HG03060 (cell line): ENCODE measurements around the gene VEGFA.

ENCODE experiments used
- ATAC-seq: cut with Tn5 transposase; IDR thresholded peaks from one replicate; pipeline ENCODE4 v1.9.1; 2021; ENCODE audit warnings: low read depth, moderate number of reproducible peaks; ENCODE audit not compliant: unreplicated experiment

The VEGFA gene

GRCh38 chr6:43782764-43783513 is 12.9 kb downstream of the VEGFA start:
- ATAC-seq = no peak

DNA sequence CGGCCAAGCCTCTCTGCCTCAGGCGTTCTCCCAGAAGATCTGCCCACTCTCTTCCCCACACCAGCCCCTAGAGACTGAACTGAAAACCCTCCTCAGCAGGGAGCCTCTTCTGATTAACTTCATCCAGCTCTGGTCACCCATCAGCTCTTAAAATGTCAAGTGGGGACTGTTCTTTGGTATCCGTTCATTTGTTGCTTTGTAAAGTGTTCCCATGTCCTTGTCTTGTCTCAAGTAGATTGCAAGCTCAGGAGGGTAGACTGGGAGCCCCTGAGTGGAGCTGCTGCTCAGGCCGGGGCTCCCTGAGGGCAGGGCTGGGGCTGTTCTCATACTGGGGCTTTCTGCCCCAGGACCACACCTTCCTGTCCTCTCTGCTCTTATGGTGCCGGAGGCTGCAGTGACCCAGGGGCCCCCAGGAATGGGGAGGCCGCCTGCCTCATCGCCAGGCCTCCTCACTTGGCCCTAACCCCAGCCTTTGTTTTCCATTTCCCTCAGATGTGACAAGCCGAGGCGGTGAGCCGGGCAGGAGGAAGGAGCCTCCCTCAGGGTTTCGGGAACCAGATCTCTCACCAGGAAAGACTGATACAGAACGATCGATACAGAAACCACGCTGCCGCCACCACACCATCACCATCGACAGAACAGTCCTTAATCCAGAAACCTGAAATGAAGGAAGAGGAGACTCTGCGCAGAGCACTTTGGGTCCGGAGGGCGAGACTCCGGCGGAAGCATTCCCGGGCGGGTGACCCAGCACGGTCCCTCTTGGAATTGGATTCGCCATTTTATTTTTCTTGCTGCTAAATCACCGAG is 14.2 kb downstream of the VEGFA start:
- ATAC-seq = no peak

DNA sequence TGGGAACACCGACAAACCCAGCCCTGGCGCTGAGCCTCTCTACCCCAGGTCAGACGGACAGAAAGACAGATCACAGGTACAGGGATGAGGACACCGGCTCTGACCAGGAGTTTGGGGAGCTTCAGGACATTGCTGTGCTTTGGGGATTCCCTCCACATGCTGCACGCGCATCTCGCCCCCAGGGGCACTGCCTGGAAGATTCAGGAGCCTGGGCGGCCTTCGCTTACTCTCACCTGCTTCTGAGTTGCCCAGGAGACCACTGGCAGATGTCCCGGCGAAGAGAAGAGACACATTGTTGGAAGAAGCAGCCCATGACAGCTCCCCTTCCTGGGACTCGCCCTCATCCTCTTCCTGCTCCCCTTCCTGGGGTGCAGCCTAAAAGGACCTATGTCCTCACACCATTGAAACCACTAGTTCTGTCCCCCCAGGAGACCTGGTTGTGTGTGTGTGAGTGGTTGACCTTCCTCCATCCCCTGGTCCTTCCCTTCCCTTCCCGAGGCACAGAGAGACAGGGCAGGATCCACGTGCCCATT is 15.3 kb downstream of the VEGFA start:
- no peak for ATAC-seq

DNA sequence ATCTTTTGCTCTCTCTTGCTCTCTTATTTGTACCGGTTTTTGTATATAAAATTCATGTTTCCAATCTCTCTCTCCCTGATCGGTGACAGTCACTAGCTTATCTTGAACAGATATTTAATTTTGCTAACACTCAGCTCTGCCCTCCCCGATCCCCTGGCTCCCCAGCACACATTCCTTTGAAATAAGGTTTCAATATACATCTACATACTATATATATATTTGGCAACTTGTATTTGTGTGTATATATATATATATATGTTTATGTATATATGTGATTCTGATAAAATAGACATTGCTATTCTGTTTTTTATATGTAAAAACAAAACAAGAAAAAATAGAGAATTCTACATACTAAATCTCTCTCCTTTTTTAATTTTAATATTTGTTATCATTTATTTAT is 15.9 kb downstream of the VEGFA start:
- ATAC-seq = no peak

- ATAC-seq = no peak
These were observed 16.8 kb downstream of the VEGFA start for GRCh38 chr6:43786664-43787329.

- no peak for ATAC-seq
These were observed 18.3 kb downstream of the VEGFA start for GRCh38 chr6:43788301-43788700.

DNA sequence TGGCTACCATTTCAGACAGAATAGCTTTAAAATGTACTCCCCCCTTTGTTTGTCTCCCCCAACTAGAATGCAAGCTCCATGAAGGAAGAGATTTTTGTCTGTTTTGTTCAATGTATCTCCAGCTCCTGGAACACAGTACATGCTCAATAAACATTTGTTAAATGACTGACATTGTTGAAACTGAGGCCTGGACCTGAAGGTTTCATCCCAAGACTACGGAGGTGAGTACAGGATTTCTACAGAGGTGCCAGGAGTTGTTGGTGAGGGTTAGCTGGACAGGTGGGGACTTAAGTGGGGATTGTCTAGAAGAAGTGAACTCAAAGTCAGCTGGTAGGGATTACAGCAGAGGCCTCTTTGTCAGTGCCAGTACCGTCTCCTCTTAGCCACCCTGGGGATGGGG is 19.4 kb downstream of the VEGFA start:
- ATAC-seq = no peak

- ATAC-seq = no peak
These were observed 20.0 kb downstream of the VEGFA start for GRCh38 chr6:43790031-43790430.

GRCh38 chr6:43791745-43792422 is 21.9 kb downstream of the VEGFA start:
- ATAC-seq = no peak

DNA sequence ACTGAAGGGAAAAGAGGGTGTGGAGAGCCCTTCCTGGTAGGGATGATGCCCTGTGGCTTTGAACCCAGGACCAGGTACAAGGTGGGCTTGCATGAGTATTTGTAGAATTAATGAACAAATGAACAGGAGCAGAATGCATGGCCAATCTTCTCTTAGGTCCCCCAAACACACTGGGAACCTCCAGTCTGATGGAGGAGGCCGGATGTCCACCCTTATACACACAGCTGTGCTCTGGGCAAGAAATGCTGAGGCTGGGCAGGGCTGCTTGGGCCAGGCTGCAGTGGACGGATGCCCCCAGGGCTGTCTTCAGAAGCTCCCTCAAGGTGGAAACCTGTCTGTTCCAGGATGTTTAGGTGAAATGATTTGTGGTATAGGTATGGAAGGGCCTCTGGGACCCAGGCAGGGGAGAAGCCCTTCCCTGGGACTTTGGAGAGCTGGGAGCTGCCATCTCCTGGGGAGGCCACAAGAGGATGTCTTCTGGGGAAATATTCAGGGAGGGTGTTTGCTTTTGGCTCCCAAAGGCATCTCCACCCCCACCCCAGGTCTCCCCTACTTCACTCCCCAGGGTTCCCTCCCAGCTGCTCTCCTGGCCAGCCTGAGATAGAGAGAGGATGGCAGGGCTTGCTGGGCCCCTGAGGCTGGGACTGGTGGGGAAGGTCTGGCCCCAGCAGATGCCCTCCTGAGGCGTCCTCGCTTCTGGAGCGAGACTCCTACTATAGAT is 23.3 kb downstream of the VEGFA start:
- no peak for ATAC-seq

GRCh38 chr6:43793875-43794242 is 23.8 kb downstream of the VEGFA start:
- no peak for ATAC-seq

DNA sequence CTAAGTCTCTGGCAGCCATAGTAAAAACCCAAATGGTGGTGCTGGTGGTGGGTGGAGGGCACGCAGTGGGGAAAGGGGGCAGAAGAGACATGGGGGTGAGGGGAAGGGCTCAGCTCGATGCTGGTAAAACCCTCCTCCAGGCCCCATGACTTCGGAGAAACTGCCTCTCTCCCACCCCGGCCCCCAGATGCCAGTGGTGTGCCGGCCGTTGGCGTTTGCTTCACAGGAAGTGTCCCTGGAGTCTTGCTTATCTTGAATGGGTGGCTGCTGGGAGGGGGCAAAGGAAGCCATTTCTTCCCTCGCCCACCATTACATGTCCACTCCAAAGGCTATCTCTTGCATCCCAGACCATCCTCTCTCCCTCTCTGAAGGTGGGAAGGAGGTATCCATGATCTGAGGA is 25.4 kb downstream of the VEGFA start:
- no peak for ATAC-seq

- ATAC-seq = no peak
These were observed 26.2 kb downstream of the VEGFA start for GRCh38 chr6:43796168-43796567.

- no peak for ATAC-seq
These were observed 27.2 kb downstream of the VEGFA start for GRCh38 chr6:43796903-43797890.

DNA sequence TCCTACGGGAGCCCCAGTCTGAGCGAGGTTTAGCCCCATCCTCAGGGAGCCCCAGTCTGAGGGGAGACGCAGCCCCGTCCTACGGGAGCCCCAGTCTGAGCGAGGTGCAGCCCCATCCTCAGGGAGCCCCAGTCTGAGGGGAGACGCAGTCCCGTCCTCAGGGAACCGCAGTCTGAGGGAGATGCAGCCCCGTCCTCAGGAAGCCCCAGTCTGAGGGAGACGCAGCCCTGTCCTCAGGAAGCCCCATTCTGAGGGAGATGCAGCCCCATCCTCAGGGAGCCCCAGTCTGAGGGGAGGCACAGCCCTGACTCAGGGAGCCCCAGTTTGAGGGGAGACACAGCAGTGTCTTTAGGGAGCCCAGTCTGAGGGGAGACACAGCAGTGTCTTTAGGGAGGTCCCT is 27.9 kb downstream of the VEGFA start:
- no peak for ATAC-seq

- ATAC-seq = no peak
These were observed 28.9 kb downstream of the VEGFA start for GRCh38 chr6:43798688-43799444.

DNA sequence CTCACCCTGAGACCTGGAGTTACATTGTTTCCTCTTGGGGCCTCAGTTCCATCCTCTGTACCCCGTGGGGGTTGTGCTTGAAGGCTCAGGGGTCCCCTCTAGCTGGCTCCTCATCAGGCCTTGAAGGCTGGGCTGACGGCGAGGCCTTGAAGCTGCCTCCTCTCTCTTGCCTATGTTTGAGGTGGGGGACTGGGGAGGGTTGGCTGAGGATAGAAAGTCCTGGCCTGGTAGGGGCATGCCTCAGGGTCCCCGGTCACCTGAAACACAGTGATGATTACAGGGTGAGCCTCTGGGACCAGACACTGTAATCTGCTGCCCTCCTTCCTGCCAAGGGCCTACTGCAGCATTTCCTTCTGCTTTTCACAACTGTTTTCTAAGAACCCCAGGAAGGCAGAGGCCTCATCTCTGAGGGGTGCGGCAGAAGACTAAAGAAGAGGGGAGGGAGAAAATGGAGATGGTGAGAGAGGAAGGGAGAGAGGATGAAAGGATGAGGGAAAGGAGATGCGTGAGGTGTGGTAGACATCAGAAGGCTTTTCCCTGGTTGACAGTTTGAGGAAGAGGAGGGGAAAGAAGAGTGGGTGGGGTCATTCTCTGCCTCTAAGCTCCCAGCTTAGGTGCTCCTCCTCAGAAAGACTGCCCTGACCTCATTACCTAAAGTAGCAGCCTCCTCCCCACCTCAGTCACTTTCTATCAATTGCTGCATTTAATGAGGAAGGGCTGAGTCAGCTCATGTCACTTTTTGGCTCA is 29.7 kb downstream of the VEGFA start:
- no peak for ATAC-seq

DNA sequence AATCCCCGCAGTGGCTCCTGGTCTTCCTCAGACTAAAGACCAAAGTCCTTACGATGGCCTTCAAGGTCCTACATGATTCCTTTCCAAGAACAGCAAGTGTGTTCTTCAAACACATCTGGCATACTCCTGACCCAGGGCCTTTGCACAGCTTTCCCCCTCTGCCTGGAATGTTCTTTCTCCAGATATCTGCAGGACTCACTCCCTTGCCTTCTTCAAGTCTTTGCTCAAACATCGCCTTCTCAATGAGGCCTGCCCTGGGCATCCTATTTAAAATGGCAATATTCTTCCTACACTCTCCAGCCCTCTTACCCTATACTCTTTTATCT is 30.2 kb downstream of the VEGFA start:
- ATAC-seq = no peak
